ENCODE measurements around the gene TBC1D19. TPM values are rescaled to one million over a fixed set of nuclear protein-coding genes. Genes with fewer than 3 reads are reported as not detected.

The TBC1D19 gene
- total RNA-seq, 5 donors from 2014 or later (not counting 1 experiment from before 2014, with no cell fraction given) = 6.8 to 11.6 (median 9.4) TPM

DNA sequence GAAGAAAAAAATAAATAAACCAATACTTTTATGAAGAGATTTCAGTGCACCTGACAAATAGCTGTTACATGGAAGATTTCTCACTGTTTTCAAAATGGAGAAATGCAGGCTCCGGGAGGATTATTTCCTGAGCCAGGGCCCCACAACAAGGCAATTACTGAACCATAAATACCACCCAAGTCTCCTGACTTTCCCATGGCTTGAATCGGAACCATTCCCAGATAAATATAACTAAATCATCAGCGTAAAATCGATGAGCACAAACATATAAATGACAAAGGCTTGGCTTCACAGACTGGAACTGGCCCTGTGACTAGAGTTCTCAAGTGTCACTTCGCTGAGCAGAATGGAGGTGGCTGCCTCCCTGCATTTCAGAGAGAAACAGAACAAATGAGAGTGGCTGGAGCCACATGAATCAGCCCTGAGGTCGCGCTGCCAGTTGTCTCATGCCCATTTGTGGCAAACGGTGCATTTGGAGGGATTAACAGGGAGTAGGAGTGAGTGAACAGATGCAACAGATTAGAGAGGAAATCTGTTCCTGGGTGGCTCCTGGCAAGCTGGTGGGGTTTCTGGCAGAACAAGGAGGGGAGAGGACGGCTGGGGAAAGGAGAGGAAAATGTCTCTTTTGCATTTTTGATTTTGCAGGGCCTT is 219.5 kb downstream of the TBC1D19 start:
- no peak overlapping the region for H3K27ac ChIP-seq (ENCODE audit: low read length)
- no peak for DNase-seq
- no peak overlapping the region for H3K4me3 Mint-ChIP-seq
- no peaks in the 10 kb centered on the region for H3K27me3 ChIP-seq (replicated peaks in 1 of 2; ENCODE audit: control insufficient read depth in 2 of 2, extremely low read depth in 1 of 2, insufficient read depth in 2 of 2, low read length in 1 of 2)
- no peaks in the 10 kb centered on the region for H3K36me3 Mint-ChIP-seq
- H3K36me3 ChIP-seq (ENCODE audit: control insufficient read depth in 2 of 2, extremely low read depth in 1 of 2, insufficient read depth in 1 of 2, low read length in 1 of 2) = no peaks in the 10 kb centered on the region
- peaks cover 0 to 3% (median 2%) of the 10 kb centered on the region in 3 donors for H3K9me3 Mint-ChIP-seq
- H3K27ac Mint-ChIP-seq = no peak overlapping the region
- no peaks in the 10 kb centered on the region for H3K27me3 Mint-ChIP-seq
- WGBS (ENCODE audit: insufficient coverage) = 80% methylated on average over 7 of the region's 9 CpGs
- ATAC-seq (replicated peaks in 1 of 4) = no peak
- no peaks in the 10 kb centered on the region for H3K4me1 ChIP-seq (ENCODE audit: control insufficient read depth in 1 of 2, extremely low read depth in 1 of 2, insufficient read depth in 2 of 2, low read length in 2 of 2)
- H3K4me1 Mint-ChIP-seq = no peaks in the 10 kb centered on the region
- H3K9me3 ChIP-seq = no peaks in the 10 kb centered on the region
- ChIA-PET POLR2A (no interaction called here), CTCF (interaction anchor here in 1 of 2 donors (0.6 kb wide), 1 partner anchor 1240 kb away, joined by 9 read pairs; no protein-coding TSS in a partner anchor)
- H3K4me3 ChIP-seq (ENCODE audit: control insufficient read depth in 1 of 2, extremely low read depth in 1 of 2, low read length in 1 of 2) = no peak overlapping the region

GRCh38 chr4:26804451-26804850 is 220.6 kb downstream of the TBC1D19 start:
- ChIA-PET CTCF (no interaction called here), POLR2A (no interaction called here)

GRCh38 chr4:26804925-26805324 is 221.0 kb downstream of the TBC1D19 start:
- no peaks in the 10 kb centered on the region for H3K9me3 Mint-ChIP-seq
- WGBS (ENCODE audit: insufficient coverage) = 95% methylated on average over 9 of the region's 10 CpGs
- no peaks in the 10 kb centered on the region for H3K36me3 Mint-ChIP-seq
- no peaks in the 10 kb centered on the region for H3K4me1 Mint-ChIP-seq
- no peak overlapping the region for H3K4me3 ChIP-seq (ENCODE audit: control insufficient read depth in 1 of 2, extremely low read depth in 1 of 2, low read length in 1 of 2)
- CTCF ChIA-PET = no interaction called here
- H3K36me3 ChIP-seq (ENCODE audit: control insufficient read depth in 2 of 2, extremely low read depth in 1 of 2, insufficient read depth in 1 of 2, low read length in 1 of 2) = no peaks in the 10 kb centered on the region
- DNase-seq = no peak
- H3K27me3 Mint-ChIP-seq = no peaks in the 10 kb centered on the region
- no peak overlapping the region for H3K4me3 Mint-ChIP-seq
- H3K27me3 ChIP-seq (replicated peaks in 1 of 2; ENCODE audit: control insufficient read depth in 2 of 2, extremely low read depth in 1 of 2, insufficient read depth in 2 of 2, low read length in 1 of 2) = no peaks in the 10 kb centered on the region
- no peak for ATAC-seq (replicated peaks in 1 of 4)
- H3K9me3 ChIP-seq = no peaks in the 10 kb centered on the region
- POLR2A ChIA-PET = no interaction called here
- no peak overlapping the region for H3K27ac ChIP-seq (ENCODE audit: low read length)
- no peaks in the 10 kb centered on the region for H3K4me1 ChIP-seq (ENCODE audit: control insufficient read depth in 1 of 2, extremely low read depth in 1 of 2, insufficient read depth in 2 of 2, low read length in 2 of 2)
- H3K27ac Mint-ChIP-seq = no peak overlapping the region

More at GRCh38 chr4:26804451-26804850, 220.6 kb downstream of the TBC1D19 start:
- Histone ChIP-seq H3K4me1 (ENCODE audit: control insufficient read depth in 1 of 2, extremely low read depth in 1 of 2, insufficient read depth in 2 of 2, low read length in 2 of 2) (no peaks in the 10 kb centered on the region), H3K9me3 (no peaks in the 10 kb centered on the region), H3K36me3 (ENCODE audit: control insufficient read depth in 2 of 2, extremely low read depth in 1 of 2, insufficient read depth in 1 of 2, low read length in 1 of 2) (no peaks in the 10 kb centered on the region), H3K27ac (ENCODE audit: low read length) (no peak overlapping the region), H3K4me3 (ENCODE audit: control insufficient read depth in 1 of 2, extremely low read depth in 1 of 2, low read length in 1 of 2) (no peak overlapping the region), H3K27me3 (replicated peaks in 1 of 2; ENCODE audit: control insufficient read depth in 2 of 2, extremely low read depth in 1 of 2, insufficient read depth in 2 of 2, low read length in 1 of 2) (no peaks in the 10 kb centered on the region)
- DNase-seq = no peak
- Mint-ChIP-seq H3K27me3 (no peaks in the 10 kb centered on the region), H3K4me1 (no peaks in the 10 kb centered on the region), H3K27ac (no peak overlapping the region), H3K36me3 (no peaks in the 10 kb centered on the region), H3K9me3 (no peaks in the 10 kb centered on the region), H3K4me3 (no peak overlapping the region)
- 95% methylated on average over 20 of the region's 26 CpGs for WGBS (ENCODE audit: insufficient coverage)
- no peak for ATAC-seq (replicated peaks in 1 of 4)

Other genes starting within 250 kb of the TBC1D19 start
- not detected for gene CCKAR, start 93.6 kb upstream of the TBC1D19 start, total RNA-seq

Measured in T-cell (primary cell).